K562 (cell line): ENCODE data around the gene NME2.

Source experiments
- CBX2 ChIP-seq: fragments of 200-600 bp; sonication (generic); IDR thresholded peaks from one replicate; pipeline ENCODE4 v1.6.1; 2012; ENCODE audit warnings: mild to moderate bottlenecking, low read length, inconsistent platforms; ENCODE audit not compliant: insufficient read depth, poor library complexity, severe bottlenecking
- CTCF ChIP-seq, 3 experiments: IDR thresholded peaks in 2 of 3; conservative IDR thresholded peaks in 1 of 3; 2 replicates each; pipeline ENCODE4 v1.5.1; 2011 to 2012; ENCODE audit warnings: low read length in 3 of 3, mild to moderate bottlenecking in 3 of 3, control low read depth in 2 of 3, improper control_type of control experiment in 1 of 3, inconsistent platforms in 1 of 3, low read depth in 1 of 3, mixed read lengths in 1 of 3, moderate library complexity in 1 of 3; ENCODE audit not compliant: insufficient read depth in 2 of 3
- EHMT2 ChIP-seq: fragments of 450-650 bp; IDR thresholded peaks from 2 replicates; pipeline ENCODE4 v1.6.1; 2018; ENCODE audit warnings: antibody characterized with exemption
- ESRRA ChIP-seq: fragments of 450-650 bp; IDR thresholded peaks from 2 replicates; pipeline ENCODE4 v1.6.1; 2014; ENCODE audit warnings: low read depth, mild to moderate bottlenecking, moderate library complexity, borderline replicate concordance
- ETV5 ChIP-seq: sonication (generic); formaldehyde crosslinking; IDR thresholded peaks from 2 replicates; pipeline ENCODE4 v1.4.0; 2020; ENCODE audit warnings: low read depth, mild to moderate bottlenecking, missing genetic modification reagents
- FIP1L1 ChIP-seq: fragments of 200-400 bp; formaldehyde crosslinking; IDR thresholded peaks from 2 replicates; pipeline ENCODE4 v1.6.1; 2018; ENCODE audit warnings: mild to moderate bottlenecking, low read depth, low read length; ENCODE audit not compliant: poor library complexity, severe bottlenecking
- GTF2F1 ChIP-seq: IDR thresholded peaks from 2 replicates; pipeline ENCODE4 v1.6.1; 2011; ENCODE audit warnings: low read depth, low read length, improper control_type of control experiment
- RFX5 ChIP-seq: IDR thresholded peaks from 2 replicates; pipeline ENCODE4 v1.6.1; 2011; ENCODE audit warnings: low read depth, mild to moderate bottlenecking, improper control_type of control experiment, low read length

- TF ChIP-seq CTCF (IDR thresholded peaks at IDR 0.05 in 2 of 3, conservative IDR thresholded peaks at IDR 0.05 in 1 of 3; ENCODE audit: insufficient read depth in 2 of 3, low read depth in 1 of 3, low read length in 3 of 3) (no peak), RFX5 (no peak), FIP1L1 (no peak), ESRRA (no peak), ETV5 (CRISPR knock-in tag) (no peak), EHMT2 (no peak), GTF2F1 (no peak), CBX2 (no peak)
Measured at GRCh38 chr17:51132964-51133319, 33.3 kb upstream of the NME2 start.
